Thyroid gland (tissue), 4 donors: ENCODE results near the gene DCAF8.

Experiments used
- POLR2A ChIP-seq, 2 donors: fragments of 450-650 bp; IDR thresholded peaks; one replicate each; pipeline ENCODE4 v1.6.1; 2017; ENCODE audit warnings: antibody characterized with exemption in 2 of 2, mild to moderate bottlenecking in 2 of 2, moderate library complexity in 1 of 2
- TF ChIP-seq, protein P1 (sequence below), 6 experiments: fragments of 200-600 bp in 3 of 6; fragments of 450-650 bp in 3 of 6; sonication (generic) in 3 of 6; IDR thresholded peaks; one replicate each; pipeline ENCODE4 v1.5.1; 2016 to 2019; ENCODE audit warnings: antibody characterized with exemption in 6 of 6, mild to moderate bottlenecking in 2 of 6, inconsistent platforms in 1 of 6, moderate library complexity in 1 of 6

DNA sequence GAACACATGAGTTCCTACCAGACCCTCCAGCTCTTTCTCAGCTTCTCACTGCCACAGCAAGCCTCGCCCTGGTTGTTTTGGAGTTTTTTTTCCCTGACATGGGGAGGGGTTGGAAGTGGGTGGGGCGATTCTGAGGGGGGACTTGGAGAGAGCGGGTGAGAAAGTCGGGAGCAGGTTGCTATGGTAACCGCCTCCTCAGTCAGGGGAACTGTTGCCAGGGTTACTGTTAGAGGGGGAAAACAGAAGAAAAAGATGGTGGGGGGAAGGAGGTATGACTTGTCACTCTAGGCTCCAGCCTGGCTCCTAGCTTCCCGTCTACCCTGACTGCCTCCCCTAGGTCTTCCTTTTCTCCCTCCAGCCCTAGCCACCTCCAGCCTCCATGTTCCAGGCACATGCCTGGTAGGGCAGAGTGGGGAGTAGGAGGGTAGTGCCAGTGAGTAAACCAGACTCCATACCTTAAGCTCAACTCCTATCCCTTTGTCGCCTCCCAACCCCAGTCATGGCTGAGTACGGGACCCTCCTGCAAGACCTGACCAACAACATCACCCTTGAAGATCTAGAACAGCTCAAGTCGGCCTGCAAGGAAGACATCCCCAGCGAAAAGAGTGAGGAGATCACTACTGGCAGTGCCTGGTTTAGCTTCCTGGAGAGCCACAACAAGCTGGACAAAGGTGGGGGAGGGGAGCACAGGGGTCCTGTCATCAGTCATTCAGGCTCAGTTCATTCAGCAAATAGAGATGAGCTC lies 51.1 kb downstream of the DCAF8 start:
- TF ChIP-seq, protein P1, sequence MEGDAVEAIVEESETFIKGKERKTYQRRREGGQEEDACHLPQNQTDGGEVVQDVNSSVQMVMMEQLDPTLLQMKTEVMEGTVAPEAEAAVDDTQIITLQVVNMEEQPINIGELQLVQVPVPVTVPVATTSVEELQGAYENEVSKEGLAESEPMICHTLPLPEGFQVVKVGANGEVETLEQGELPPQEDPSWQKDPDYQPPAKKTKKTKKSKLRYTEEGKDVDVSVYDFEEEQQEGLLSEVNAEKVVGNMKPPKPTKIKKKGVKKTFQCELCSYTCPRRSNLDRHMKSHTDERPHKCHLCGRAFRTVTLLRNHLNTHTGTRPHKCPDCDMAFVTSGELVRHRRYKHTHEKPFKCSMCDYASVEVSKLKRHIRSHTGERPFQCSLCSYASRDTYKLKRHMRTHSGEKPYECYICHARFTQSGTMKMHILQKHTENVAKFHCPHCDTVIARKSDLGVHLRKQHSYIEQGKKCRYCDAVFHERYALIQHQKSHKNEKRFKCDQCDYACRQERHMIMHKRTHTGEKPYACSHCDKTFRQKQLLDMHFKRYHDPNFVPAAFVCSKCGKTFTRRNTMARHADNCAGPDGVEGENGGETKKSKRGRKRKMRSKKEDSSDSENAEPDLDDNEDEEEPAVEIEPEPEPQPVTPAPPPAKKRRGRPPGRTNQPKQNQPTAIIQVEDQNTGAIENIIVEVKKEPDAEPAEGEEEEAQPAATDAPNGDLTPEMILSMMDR (IDR thresholded peaks at IDR 0.05), result no peak
- no peak for TF ChIP-seq POLR2A (IDR thresholded peaks at IDR 0.05)
